HK-2 (cell line): ENCODE results near the gene ICA1.
A peak's percentile ranks its signal among the peaks of the same experiment; 100 is the strongest.
"Not testable (repeated sequence)": the region's sequence is repeated elsewhere in the genome, so short reads cannot be mapped to it uniquely, and the experiment has no call there.

ENCODE experiments used
- DNase-seq: peaks from one replicate; pipeline ENCODE4 v3.0.0-alpha.2; 2018; ENCODE audit not compliant: unreplicated experiment

The ICA1 gene

GRCh38 chr7:8263048-8263447, 1.1 kb upstream of the ICA1 start:
- DNase-seq = no peak

GRCh38 chr7:8260871-8261694, 884 bp downstream of the ICA1 start:
- peak; percentile 50 for DNase-seq

GRCh38 chr7:8259586-8260222, 2.3 kb downstream of the ICA1 start:
- no peak for DNase-seq

- DNase-seq = no peak
These were observed 3.2 kb downstream of the ICA1 start for GRCh38 chr7:8258734-8259133.

GRCh38 chr7:8258166-8258565, 3.8 kb downstream of the ICA1 start:
- no peak for DNase-seq

- DNase-seq = no peak
These were observed 6.0 kb downstream of the ICA1 start for GRCh38 chr7:8255680-8256655.

GRCh38 chr7:8254667-8255066, 7.3 kb downstream of the ICA1 start:
- DNase-seq = no peak

GRCh38 chr7:8254215-8254614, 7.8 kb downstream of the ICA1 start:
- DNase-seq = no peak

GRCh38 chr7:8251195-8251594, 10.8 kb downstream of the ICA1 start:
- DNase-seq = no peak

- DNase-seq = no peak
These were observed 11.4 kb downstream of the ICA1 start for GRCh38 chr7:8250547-8250946.

- no peak for DNase-seq
These were observed 12.8 kb downstream of the ICA1 start for GRCh38 chr7:8249121-8249520.

GRCh38 chr7:8246020-8246419, 15.9 kb downstream of the ICA1 start:
- no peak for DNase-seq

- DNase-seq = not testable (repeated sequence)
These were observed 16.9 kb downstream of the ICA1 start for GRCh38 chr7:8245032-8245431.

- DNase-seq = not testable (repeated sequence)
These were observed 18.9 kb downstream of the ICA1 start for GRCh38 chr7:8243059-8243458.

GRCh38 chr7:8239702-8240362, 22.1 kb downstream of the ICA1 start:
- DNase-seq = not testable (repeated sequence)

GRCh38 chr7:8236780-8237407, 25.1 kb downstream of the ICA1 start:
- DNase-seq = no peak

- no peak for DNase-seq
These were observed 28.7 kb downstream of the ICA1 start for GRCh38 chr7:8232999-8233847.

- no peak for DNase-seq
These were observed 32.0 kb downstream of the ICA1 start for GRCh38 chr7:8229927-8230326.

GRCh38 chr7:8228766-8229674, 32.9 kb downstream of the ICA1 start:
- no peak for DNase-seq
